Calu3 (cell line): ENCODE results near the gene NFATC1. TPM values are rescaled to one million over a fixed set of nuclear protein-coding genes. Genes with fewer than 3 reads are reported as not detected.

Source experiments
- BruUV-seq: library from RNA; stranded (reverse); fragments of 400-500 nt; replicated peaks from 2 replicates; lab custom pipeline; 2021; lab: Mats Ljungman, UMichigan
- CTCF ChIA-PET: fragments of 300-600 bp; sonication (Branson Sonifier 250); formaldehyde crosslinking; loops from one replicate; lab custom pipeline; 2022; ENCODE audit warnings: antibody characterized with exemption; lab: Charles Lee
- DNase-seq: peaks from one replicate; pipeline ENCODE4 v3.0.0; 2022
- H3K27ac Mint-ChIP-seq: one replicate; pipeline ENCODE4 v1.8.0; 2022; ENCODE audit warnings: mixed read lengths; ENCODE audit not compliant: unreplicated experiment
- H3K27me3 Mint-ChIP-seq: one replicate; pipeline ENCODE4 v1.8.0; 2022; ENCODE audit warnings: mixed read lengths; ENCODE audit not compliant: unreplicated experiment
- H3K36me3 Mint-ChIP-seq: one replicate; pipeline ENCODE4 v1.8.0; 2022; ENCODE audit warnings: mild to moderate bottlenecking, moderate library complexity, mixed read lengths; ENCODE audit not compliant: insufficient read depth, unreplicated experiment
- H3K4me1 Mint-ChIP-seq: one replicate; pipeline ENCODE4 v1.8.0; 2022; ENCODE audit warnings: mild to moderate bottlenecking, low read depth, mixed read lengths; ENCODE audit not compliant: unreplicated experiment
- H3K4me3 Mint-ChIP-seq: one replicate; pipeline ENCODE4 v1.8.0; 2022; ENCODE audit warnings: mild to moderate bottlenecking, low read depth, moderate library complexity, mixed read lengths; ENCODE audit not compliant: unreplicated experiment
- H3K9me3 Mint-ChIP-seq: one replicate; pipeline ENCODE4 v1.8.0; 2022; ENCODE audit warnings: low read depth, mixed read lengths; ENCODE audit not compliant: unreplicated experiment
- CTCF ChIP-seq: fragments of 200-600 bp; IDR thresholded peaks from one replicate; pipeline ENCODE4 v1.8.0; 2022; ENCODE audit warnings: antibody characterized with exemption; ENCODE audit not compliant: unreplicated experiment
- intact Hi-C: fragments of 100-400 bp; cut with micrococcal nuclease; formaldehyde crosslinking; loops from one replicate; pipeline ENCODE4 v1.10.0; 2022; ENCODE audit not compliant: unreplicated experiment
- total RNA-seq: library from RNA; stranded (reverse); gene quantifications from 2 replicates; pipeline ENCODE4 v1.2.3, GENCODE V29; 2022

NFATC1 gene
- total RNA-seq, 1 experiment from 2014 or later = 5.9 TPM

DNA sequence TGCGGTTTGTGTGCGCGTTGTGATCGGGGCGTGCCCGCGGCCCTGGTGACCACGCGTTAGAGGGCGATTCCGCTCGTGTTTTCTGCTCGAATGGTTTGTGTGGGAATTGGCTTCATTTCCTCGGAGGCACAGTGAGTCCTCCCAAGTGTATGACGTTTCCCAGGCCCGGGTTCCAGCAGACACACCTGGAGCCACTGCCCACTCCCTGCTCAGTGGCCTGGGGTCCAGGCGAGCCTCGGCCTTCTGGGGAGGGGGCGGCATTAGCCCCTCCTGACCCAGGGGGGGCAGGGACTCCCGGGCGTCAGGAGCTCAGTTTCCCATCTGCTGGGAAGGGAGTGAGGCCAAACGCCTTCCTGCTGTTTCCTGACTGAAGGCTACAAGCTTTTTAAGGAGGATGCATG lies 92.1 kb downstream of the NFATC1 start:
- H3K27me3 Mint-ChIP-seq = no peaks in the 10 kb centered on the region
- CTCF ChIA-PET = no interaction called here
- peaks cover 5% of the 10 kb centered on the region for H3K9me3 Mint-ChIP-seq
- BruUV-seq = no TSS peak
- TF ChIP-seq CTCF = no peak
- H3K4me1 Mint-ChIP-seq = no peaks in the 10 kb centered on the region
- H3K27ac Mint-ChIP-seq = no peak overlapping the region
- H3K36me3 Mint-ChIP-seq = peaks cover 15% of the 10 kb centered on the region
- intact Hi-C loops = no loop called here
- no peak overlapping the region for H3K4me3 Mint-ChIP-seq
- DNase-seq = no peak

DNA sequence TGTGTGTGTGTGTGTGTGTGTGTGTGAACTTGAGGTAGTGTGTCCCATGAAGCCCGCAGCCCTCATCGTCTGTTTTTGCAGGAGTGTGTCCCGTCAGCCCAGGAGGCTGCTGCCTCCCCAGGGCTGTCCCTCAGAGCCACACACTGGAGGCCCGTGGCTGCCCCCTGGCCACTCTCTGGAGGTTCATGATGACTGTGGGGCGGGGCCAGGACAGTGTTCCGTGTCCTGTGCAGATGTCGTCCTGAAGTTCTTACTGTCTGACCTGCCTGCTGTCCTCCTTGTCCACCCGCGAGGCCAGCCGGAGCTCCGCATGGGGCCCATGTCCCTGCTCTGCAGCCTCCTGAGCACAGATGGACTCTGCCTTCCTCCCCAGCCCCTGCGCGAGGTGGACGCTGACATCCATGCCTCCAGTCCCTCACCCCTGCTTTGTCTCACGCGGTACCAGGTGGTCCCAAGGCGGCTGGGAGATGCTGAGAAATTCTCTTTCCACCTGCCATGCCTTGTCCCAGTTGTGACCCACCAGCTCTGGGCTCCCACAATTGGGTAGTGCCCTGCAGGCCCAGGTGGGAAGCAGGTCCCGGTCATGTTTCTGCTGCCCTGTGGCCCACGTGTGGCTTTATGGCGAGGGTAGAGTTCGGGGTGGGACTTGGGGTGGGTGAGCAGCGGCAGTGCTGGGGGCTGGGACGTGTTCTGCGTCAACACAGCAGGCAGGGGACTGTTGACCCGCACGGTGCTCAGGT lies 92.8 kb downstream of the NFATC1 start:
- Mint-ChIP-seq H3K36me3 (peaks cover 15% of the 10 kb centered on the region), H3K4me1 (no peaks in the 10 kb centered on the region), H3K27me3 (no peaks in the 10 kb centered on the region), H3K4me3 (no peak overlapping the region), H3K9me3 (peaks cover 5% of the 10 kb centered on the region), H3K27ac (no peak overlapping the region)
- TF ChIP-seq CTCF = no peak
- CTCF ChIA-PET = no interaction called here
- BruUV-seq = no TSS peak
- intact Hi-C loops = no loop called here
- DNase-seq = no peak

DNA sequence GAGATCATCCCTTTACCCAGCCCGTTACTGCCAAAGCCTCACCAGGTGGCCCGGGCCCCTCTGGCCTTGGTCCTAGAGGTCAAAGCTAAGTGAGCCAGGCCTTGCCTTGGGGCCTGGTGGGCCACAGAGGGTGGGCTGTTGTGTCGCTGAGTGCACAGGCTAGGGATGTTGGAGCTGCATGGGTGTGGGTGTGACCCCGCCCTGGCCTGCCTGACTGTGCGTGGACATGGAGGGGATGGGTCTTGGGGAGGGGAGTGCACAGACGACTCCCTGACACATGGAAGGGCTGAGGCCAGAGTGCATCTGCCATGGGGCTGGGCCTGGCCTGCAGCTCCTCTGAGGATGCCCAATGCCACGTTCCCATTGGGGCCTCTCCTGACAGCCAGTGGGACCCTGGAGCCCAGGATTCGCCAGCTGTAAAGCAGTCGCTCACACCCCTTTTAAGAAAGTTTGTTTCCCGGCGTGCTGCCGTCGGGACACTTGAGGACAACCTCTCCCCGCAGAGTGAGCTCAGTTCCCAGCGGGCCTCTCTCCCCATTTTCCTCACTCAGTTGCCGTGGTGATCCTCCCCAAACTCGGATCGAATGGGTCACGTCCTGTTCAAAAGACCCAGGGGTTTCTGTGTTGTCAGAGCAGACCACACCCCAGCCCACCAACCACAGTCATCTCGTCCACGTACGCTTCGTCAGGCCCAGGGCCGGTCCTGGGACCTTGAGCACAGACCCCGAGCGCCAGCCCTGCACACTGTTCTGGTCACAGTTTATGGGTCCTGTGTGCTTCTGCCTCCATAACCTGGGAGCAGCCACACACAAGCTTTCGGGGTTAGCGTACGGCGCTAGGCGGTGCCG lies 93.5 kb downstream of the NFATC1 start:
- H3K4me3 Mint-ChIP-seq = no peak overlapping the region
- H3K9me3 Mint-ChIP-seq = peaks cover 5% of the 10 kb centered on the region
- TF ChIP-seq CTCF = no peak
- no peaks in the 10 kb centered on the region for H3K4me1 Mint-ChIP-seq
- CTCF ChIA-PET = no interaction called here
- no peaks in the 10 kb centered on the region for H3K27me3 Mint-ChIP-seq
- intact Hi-C loops = no loop called here
- peaks cover 15% of the 10 kb centered on the region for H3K36me3 Mint-ChIP-seq
- no TSS peak for BruUV-seq
- DNase-seq = no peak
- H3K27ac Mint-ChIP-seq = no peak overlapping the region

DNA sequence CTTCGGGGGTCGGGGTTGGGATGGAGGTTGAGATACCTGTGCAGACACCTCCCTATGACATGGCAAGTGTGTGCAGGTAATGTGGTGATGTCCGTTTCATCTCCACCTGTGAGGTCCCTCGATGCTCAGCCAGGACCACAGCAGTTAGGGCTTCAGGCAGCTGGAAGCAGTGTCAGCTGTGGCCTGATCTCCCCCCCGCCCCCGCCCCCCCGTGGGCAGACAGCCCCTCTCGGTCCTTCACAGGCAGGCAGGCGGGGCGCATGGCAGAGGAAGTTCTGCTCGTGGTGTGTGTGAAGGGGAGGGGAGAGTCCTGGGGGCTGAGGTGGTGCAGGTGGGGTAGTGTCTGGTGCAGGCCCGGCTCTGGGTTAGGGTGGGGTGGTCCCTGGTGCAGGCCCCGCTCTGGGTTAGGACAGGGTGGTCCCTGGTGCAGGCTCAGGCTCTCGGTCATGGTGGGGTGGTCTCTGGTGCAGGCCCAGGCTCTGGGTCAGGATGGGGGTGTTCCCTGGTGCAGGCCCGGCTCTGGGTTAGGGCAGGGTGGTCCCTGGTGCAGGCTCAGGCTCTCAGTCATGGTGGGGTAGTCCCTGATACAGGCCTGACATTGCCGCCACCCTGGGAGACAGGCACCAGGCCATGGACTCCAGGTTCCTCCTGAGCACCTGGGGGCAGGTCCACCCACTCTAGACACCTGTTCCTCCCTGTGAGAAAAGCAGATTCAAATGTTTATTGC lies 94.3 kb downstream of the NFATC1 start:
- no peak for DNase-seq
- Mint-ChIP-seq H3K36me3 (peaks cover 9% of the 10 kb centered on the region), H3K4me1 (no peaks in the 10 kb centered on the region), H3K9me3 (peaks cover 5% of the 10 kb centered on the region), H3K27me3 (no peaks in the 10 kb centered on the region), H3K4me3 (no peak overlapping the region), H3K27ac (no peak overlapping the region)
- no peak for TF ChIP-seq CTCF
- CTCF ChIA-PET = no interaction called here
- intact Hi-C loops = no loop called here
- no TSS peak for BruUV-seq
